HG03135 (cell line): ENCODE data around the gene AVEN.
"Not testable (repeated sequence)": the region's sequence is repeated elsewhere in the genome, so short reads cannot be mapped to it uniquely, and the experiment has no call there.

ENCODE experiments used
- ATAC-seq: cut with Tn5 transposase; IDR thresholded peaks from one replicate; pipeline ENCODE4 v1.9.1; 2021; ENCODE audit warnings: mild to moderate bottlenecking, moderate library complexity; ENCODE audit not compliant: unreplicated experiment

Gene AVEN

DNA sequence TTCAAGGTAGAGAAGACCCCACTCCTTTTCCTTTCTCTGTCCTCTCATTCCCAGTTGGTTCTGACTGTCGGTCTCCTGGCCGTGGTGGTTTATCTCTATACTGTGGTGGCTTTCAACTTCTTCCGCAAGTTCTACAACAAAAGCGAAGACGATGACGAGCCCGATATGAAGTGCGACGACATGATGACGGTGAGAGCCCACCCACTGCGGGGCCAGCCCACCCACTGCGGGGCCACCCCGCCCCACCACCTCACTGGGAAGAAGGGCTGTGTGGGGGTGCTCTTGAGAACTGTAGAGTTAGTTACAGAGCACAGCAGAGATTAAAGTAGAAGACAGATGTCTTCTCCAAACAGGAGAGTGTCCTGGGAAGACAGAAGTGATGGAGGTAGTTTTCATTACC, 181.3 kb downstream of the AVEN start:
- ATAC-seq: no peak

DNA sequence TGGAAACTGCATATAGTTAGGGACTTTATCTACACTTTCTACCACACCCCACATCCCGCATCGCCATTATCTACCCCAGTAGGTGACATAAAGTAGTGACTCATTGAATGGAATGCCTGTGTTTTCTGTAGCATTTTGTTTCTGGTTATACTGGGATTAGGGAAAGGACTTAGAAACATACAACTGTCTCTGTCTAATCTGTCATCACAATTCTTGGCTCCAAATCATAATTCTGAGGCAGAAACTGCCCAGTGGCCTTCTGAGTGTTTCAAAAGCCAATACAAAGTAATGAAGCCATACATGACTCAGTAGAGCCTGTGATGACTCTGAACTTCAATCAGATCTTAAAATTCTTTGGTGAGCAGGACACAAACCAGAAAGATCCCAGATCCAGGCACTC, 186.4 kb downstream of the AVEN start:
- ATAC-seq: no peak

DNA sequence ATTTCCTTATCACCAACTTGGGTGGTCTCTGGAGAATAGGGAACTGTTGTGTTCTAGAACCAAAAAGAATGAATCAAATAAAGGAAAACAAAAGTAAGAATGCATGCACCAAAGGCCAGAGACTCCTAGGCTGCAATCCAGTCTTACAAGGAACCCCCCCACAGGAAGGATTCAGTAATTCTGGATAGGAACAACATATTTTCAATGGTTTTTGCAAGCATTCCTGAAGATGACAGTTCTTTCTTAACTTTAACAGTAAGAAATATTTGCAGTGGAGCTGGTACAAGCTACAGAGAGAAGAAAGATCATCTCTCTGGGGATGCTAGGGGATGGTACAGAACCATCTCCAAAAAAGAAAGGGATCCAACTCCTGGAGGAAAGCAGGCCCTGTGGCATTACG, 186.9 kb downstream of the AVEN start:
- no peak for ATAC-seq

DNA sequence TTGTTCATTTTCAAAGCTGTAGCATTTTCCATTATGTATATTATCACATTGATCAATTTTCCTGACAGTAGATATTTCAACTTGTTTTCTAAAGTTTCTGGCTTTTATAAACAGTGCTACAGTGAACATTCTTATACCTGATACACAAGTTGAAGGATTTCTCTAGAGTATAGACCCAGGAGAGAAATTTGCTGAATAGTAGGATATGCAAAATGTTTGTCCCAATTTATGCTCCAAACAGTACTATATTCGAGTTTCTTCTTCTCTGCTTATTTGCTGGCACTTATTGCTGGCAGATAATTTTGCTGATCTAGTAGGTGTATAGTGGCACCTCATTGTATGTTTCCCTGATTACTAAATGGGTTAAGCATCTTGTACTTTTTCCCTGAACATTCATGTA, 187.9 kb downstream of the AVEN start:
- ATAC-seq: no peak

DNA sequence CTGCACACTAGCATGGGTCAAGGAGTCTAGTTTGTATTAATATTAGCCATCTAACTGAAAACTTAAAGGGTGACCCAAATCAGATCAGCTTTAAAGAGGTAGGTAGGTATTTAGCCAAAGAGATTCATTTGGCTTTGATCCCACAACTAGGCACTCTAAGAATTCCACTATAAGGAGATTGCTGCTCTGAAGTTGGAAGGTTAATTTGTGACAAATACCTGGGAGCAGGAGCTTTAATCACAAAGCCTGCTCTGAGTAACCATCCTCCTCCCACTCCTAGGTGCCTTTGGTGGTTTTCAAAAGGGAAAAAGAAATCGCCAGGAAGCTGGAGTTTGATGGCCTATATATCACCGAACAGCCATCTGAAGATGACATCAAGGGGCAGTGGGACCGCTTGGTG, 191.0 kb downstream of the AVEN start:
- no peak for ATAC-seq

- ATAC-seq: no peak
Observed at GRCh38 chr15:33846862-33847261, 192.1 kb downstream of the AVEN start.

DNA sequence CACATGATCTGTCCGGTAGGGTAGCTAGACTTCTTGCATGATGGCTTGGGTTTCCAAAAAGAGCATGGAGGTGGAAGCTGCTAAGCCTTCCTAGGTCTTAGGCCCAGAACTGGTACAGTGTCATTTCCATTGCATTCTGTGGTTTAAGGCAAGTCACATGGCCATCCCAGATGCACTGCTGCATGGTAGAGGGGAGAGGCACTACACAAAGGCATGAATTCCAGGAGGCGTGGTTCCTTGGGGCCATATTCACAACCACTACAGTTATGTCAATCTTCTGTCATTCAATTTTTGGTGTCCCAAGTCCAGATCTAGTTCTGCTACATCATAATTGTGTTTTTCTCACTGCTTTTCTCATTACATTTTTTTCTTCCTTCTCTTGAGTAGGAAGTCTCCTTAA, 192.9 kb downstream of the AVEN start:
- no peak for ATAC-seq

DNA sequence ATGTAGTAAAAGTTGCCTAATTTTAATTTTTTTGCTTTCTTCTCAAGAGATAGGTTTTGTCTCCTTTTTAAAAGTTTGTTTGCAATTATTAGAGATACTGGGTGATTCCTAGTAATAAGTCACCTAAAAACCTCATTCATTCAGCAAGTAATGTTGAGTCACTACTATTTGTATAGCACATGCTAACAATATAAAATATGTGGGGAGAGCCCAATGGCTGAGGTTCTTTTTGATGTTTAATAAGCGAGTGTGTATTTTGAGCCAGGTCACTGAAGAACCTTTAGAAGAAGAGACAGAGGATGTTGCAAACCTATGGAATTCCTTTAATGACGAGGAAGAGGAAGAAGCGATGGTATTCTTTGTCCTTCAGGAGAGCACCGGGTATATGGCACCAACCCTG, 194.4 kb downstream of the AVEN start:
- ATAC-seq: no peak

DNA sequence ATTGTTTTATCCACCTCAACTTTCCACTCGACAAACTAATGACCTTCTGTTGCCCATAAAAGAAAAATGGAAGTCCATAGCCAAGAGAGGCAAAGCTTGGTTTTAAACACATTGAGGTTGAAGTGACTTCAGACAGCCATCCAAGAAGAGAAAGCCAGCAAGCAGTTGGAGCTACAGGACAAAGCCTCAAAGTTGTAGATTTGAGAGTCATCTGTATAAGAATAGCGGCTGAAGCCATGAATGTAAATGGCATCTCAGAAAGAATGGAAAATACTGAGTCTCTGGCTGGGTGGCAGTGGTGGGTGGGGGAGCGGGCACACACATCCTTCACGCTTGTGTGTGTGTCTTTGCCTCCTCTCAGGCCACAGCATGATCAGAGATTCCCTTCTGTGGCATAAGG, 194.8 kb downstream of the AVEN start:
- ATAC-seq: no peak

DNA sequence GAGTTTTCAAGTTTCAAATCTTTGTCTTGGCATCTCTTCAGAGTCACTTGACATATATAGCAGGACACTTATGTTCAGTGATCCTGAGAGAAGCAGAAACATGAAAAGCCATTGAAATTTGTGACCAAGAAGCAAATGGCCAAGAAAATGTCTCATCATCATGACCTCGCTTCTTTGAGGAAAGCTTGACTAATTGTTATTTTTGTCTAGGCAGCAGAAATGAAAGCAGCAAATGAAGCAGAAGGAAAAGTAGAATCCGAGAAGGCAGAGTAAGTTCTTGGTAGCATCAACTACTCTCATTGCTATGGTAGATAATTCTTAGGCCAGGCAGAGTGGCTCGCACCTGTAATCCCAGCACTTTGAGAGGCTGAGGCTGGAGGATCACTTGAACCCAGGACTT, 198.4 kb downstream of the AVEN start:
- no peak for ATAC-seq

GRCh38 chr15:33839540-33839939, 199.5 kb downstream of the AVEN start:
- ATAC-seq: no peak

DNA sequence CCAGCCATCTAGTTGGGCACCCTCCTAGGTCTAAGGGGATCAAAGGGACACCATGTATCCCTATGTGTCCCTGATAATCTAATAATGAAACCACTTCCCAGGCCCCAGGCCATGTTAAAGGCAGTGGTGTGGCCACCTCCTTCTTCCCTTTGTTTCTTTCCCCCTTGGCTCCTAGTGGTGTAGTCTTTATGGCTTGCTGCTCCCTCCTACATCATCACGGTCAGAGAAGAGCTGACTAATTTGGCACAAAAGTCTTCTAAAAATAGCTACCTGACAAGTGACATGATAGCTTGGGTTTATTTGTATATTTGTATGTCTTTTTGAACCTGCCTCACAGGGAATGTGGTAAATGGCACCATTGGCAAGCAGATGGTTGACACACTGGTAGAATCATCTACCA, 201.7 kb downstream of the AVEN start:
- no peak for ATAC-seq

GRCh38 chr15:33834892-33835743, 203.9 kb downstream of the AVEN start:
- no peak for ATAC-seq

- no peak for ATAC-seq
Observed at GRCh38 chr15:33831646-33832045, 207.4 kb downstream of the AVEN start.

GRCh38 chr15:33830351-33830750, 208.7 kb downstream of the AVEN start:
- ATAC-seq: no peak

- ATAC-seq: no peak
Observed at GRCh38 chr15:33826201-33826600, 212.8 kb downstream of the AVEN start.

DNA sequence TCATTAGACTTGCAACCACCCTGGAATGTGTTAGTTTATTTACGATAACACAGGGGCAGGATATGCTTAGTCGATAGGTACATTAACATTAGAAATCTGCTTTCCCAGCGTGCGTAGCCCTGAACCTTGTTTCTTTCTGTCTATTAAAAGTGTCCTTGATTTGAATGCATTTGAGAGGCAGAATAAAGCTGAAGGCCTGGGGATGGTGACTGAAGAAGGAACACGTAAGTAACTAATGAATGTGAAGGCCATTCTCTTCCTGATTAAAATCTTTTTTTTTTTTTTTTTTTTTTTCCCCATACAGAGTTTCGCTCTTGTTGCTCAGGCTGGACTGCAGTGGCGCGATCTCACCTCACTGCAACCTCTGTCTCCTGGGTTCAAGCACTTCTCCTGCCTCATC, 213.6 kb downstream of the AVEN start:
- ATAC-seq: no peak

DNA sequence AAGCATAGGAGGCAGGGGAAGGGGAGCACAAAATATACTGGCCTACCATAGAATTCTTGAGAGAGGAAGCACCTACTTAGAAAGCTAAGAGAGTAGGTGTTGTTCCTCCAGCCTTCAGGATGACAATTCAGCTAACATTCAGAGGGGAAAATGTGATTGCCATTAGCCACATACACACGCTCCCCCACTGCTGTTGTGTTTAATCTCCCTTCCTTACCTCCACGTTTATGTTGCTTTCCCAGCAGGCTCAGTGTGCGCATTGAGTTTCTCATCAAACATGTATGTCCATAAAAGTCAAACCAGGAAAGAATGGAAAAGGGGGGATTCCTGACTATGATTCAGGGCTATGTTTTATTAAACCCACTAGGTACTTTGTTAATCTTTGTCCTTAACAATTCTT, 215.9 kb downstream of the AVEN start:
- ATAC-seq: no peak

GRCh38 chr15:33822479-33822878, 216.5 kb downstream of the AVEN start:
- no peak for ATAC-seq

GRCh38 chr15:33819499-33819898, 219.5 kb downstream of the AVEN start:
- ATAC-seq: not testable (repeated sequence)
